ENCODE results near the gene ZCCHC14.

GRCh38 chr16:87369117-87369765, 123.6 kb downstream of the ZCCHC14 start:
- TF ChIP-seq, protein P1, sequence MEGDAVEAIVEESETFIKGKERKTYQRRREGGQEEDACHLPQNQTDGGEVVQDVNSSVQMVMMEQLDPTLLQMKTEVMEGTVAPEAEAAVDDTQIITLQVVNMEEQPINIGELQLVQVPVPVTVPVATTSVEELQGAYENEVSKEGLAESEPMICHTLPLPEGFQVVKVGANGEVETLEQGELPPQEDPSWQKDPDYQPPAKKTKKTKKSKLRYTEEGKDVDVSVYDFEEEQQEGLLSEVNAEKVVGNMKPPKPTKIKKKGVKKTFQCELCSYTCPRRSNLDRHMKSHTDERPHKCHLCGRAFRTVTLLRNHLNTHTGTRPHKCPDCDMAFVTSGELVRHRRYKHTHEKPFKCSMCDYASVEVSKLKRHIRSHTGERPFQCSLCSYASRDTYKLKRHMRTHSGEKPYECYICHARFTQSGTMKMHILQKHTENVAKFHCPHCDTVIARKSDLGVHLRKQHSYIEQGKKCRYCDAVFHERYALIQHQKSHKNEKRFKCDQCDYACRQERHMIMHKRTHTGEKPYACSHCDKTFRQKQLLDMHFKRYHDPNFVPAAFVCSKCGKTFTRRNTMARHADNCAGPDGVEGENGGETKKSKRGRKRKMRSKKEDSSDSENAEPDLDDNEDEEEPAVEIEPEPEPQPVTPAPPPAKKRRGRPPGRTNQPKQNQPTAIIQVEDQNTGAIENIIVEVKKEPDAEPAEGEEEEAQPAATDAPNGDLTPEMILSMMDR (IDR thresholded peaks at IDR 0.05): no peak
- no peak for TF ChIP-seq EZH2 (IDR thresholded peaks at IDR 0.05; ENCODE audit: borderline replicate concordance, insufficient read depth, low read depth, low read length, poor library complexity, severe bottlenecking)

Data from B cell (primary cell).